Rectal smooth muscle tissue (tissue), 1 donor: ENCODE measurements around the gene CKAP5.

ENCODE experiments used
- H3K27ac ChIP-seq: one replicate; pipeline ENCODE4 v1.7.0; 2013; ENCODE audit warnings: low read depth, low read length, inconsistent platforms
- H3K27me3 ChIP-seq: one replicate; pipeline ENCODE4 v1.7.0; 2013; ENCODE audit warnings: low read length; ENCODE audit not compliant: control insufficient read depth, insufficient read depth
- H3K36me3 ChIP-seq: one replicate; pipeline ENCODE4 v1.7.0; 2013; ENCODE audit warnings: low read length; ENCODE audit not compliant: control insufficient read depth, insufficient read depth
- H3K4me1 ChIP-seq: one replicate; pipeline ENCODE4 v1.7.0; 2013; ENCODE audit warnings: low read length; ENCODE audit not compliant: control insufficient read depth, insufficient read depth
- H3K4me3 ChIP-seq: one replicate; pipeline ENCODE4 v1.7.0; 2013; ENCODE audit warnings: low read length
- H3K9ac ChIP-seq: one replicate; pipeline ENCODE4 v1.7.0; 2013; ENCODE audit warnings: low read length

CKAP5 gene

GRCh38 chr11:46846510-46846830 lies 390 bp upstream of the CKAP5 start:
- peak overlapping the region; percentile 88 for H3K4me3 ChIP-seq

GRCh38 chr11:46845440-46845739 lies 690 bp downstream of the CKAP5 start:
- Histone ChIP-seq H3K27me3 (no peaks in the 10 kb centered on the region), H3K4me1 (peaks cover 6% of the 10 kb centered on the region), H3K36me3 (no peaks in the 10 kb centered on the region), H3K4me3 (peak overlapping the region; percentile 88), H3K27ac (peak overlapping the region; percentile 74), H3K9ac (peak overlapping the region; percentile 50)

More at GRCh38 chr11:46846510-46846830, 390 bp upstream of the CKAP5 start:
- Histone ChIP-seq H3K4me1 (peaks cover 6% of the 10 kb centered on the region), H3K36me3 (no peaks in the 10 kb centered on the region), H3K27me3 (no peaks in the 10 kb centered on the region), H3K9ac (no peak overlapping the region), H3K27ac (no peak overlapping the region)

GRCh38 chr11:46840116-46840515 lies 6.0 kb downstream of the CKAP5 start:
- Histone ChIP-seq H3K9ac (no peak overlapping the region), H3K27ac (no peak overlapping the region), H3K27me3 (no peaks in the 10 kb centered on the region), H3K36me3 (no peaks in the 10 kb centered on the region), H3K4me3 (no peak overlapping the region), H3K4me1 (peaks cover 2% of the 10 kb centered on the region)

- Histone ChIP-seq H3K9ac (no peak overlapping the region), H3K36me3 (no peaks in the 10 kb centered on the region), H3K27me3 (no peaks in the 10 kb centered on the region), H3K4me1 (no peaks in the 10 kb centered on the region), H3K27ac (no peak overlapping the region), H3K4me3 (no peak overlapping the region)
Observed at GRCh38 chr11:46838501-46838900, 7.6 kb downstream of the CKAP5 start.

GRCh38 chr11:46837860-46838259 lies 8.2 kb downstream of the CKAP5 start:
- Histone ChIP-seq H3K27me3 (no peaks in the 10 kb centered on the region), H3K4me3 (no peak overlapping the region), H3K9ac (no peak overlapping the region), H3K36me3 (no peaks in the 10 kb centered on the region), H3K27ac (no peak overlapping the region), H3K4me1 (no peaks in the 10 kb centered on the region)

GRCh38 chr11:46836870-46837269 lies 9.2 kb downstream of the CKAP5 start:
- no peaks in the 10 kb centered on the region for H3K27me3 ChIP-seq
- no peak overlapping the region for H3K27ac ChIP-seq
- no peak overlapping the region for H3K9ac ChIP-seq
- no peaks in the 10 kb centered on the region for H3K36me3 ChIP-seq
- H3K4me1 ChIP-seq: no peaks in the 10 kb centered on the region
- no peak overlapping the region for H3K4me3 ChIP-seq

- no peak overlapping the region for H3K4me3 ChIP-seq
- H3K27me3 ChIP-seq: no peaks in the 10 kb centered on the region
- H3K27ac ChIP-seq: no peak overlapping the region
- no peaks in the 10 kb centered on the region for H3K36me3 ChIP-seq
- H3K4me1 ChIP-seq: no peaks in the 10 kb centered on the region
- H3K9ac ChIP-seq: no peak overlapping the region
Observed at GRCh38 chr11:46836431-46836830, 9.6 kb downstream of the CKAP5 start.

GRCh38 chr11:46835897-46836296 lies 10.2 kb downstream of the CKAP5 start:
- no peaks in the 10 kb centered on the region for H3K36me3 ChIP-seq
- H3K4me3 ChIP-seq: no peak overlapping the region
- H3K9ac ChIP-seq: no peak overlapping the region
- H3K27ac ChIP-seq: no peak overlapping the region
- no peaks in the 10 kb centered on the region for H3K27me3 ChIP-seq
- H3K4me1 ChIP-seq: no peaks in the 10 kb centered on the region

GRCh38 chr11:46834821-46835220 lies 11.3 kb downstream of the CKAP5 start:
- H3K4me1 ChIP-seq: no peaks in the 10 kb centered on the region
- no peak overlapping the region for H3K9ac ChIP-seq
- no peaks in the 10 kb centered on the region for H3K27me3 ChIP-seq
- no peak overlapping the region for H3K27ac ChIP-seq
- no peak overlapping the region for H3K4me3 ChIP-seq
- no peaks in the 10 kb centered on the region for H3K36me3 ChIP-seq

- H3K4me3 ChIP-seq: no peak overlapping the region
- no peaks in the 10 kb centered on the region for H3K27me3 ChIP-seq
- no peaks in the 10 kb centered on the region for H3K36me3 ChIP-seq
- H3K9ac ChIP-seq: no peak overlapping the region
- H3K4me1 ChIP-seq: no peaks in the 10 kb centered on the region
- H3K27ac ChIP-seq: no peak overlapping the region
Observed at GRCh38 chr11:46832511-46833214, 13.4 kb downstream of the CKAP5 start.

GRCh38 chr11:46827995-46828394 lies 18.1 kb downstream of the CKAP5 start:
- Histone ChIP-seq H3K27ac (no peak overlapping the region), H3K4me1 (peaks cover 13% of the 10 kb centered on the region), H3K27me3 (no peaks in the 10 kb centered on the region), H3K9ac (no peak overlapping the region), H3K4me3 (no peak overlapping the region), H3K36me3 (no peaks in the 10 kb centered on the region)

GRCh38 chr11:46826310-46827044 lies 19.6 kb downstream of the CKAP5 start:
- Histone ChIP-seq H3K9ac (peak overlapping the region; percentile 53), H3K36me3 (no peaks in the 10 kb centered on the region), H3K4me3 (peak overlapping the region; percentile 90), H3K27ac (peak overlapping the region; percentile 70), H3K4me1 (peaks cover 13% of the 10 kb centered on the region), H3K27me3 (no peaks in the 10 kb centered on the region)

GRCh38 chr11:46808799-46809431 lies 37.2 kb downstream of the CKAP5 start:
- no peak overlapping the region for H3K9ac ChIP-seq
- no peak overlapping the region for H3K27ac ChIP-seq
- H3K4me3 ChIP-seq: no peak overlapping the region
- H3K36me3 ChIP-seq: no peaks in the 10 kb centered on the region
- no peaks in the 10 kb centered on the region for H3K4me1 ChIP-seq
- no peaks in the 10 kb centered on the region for H3K27me3 ChIP-seq
